ENCODE results near the gene POLE.
"Not testable (repeated sequence)": the region's sequence is repeated elsewhere in the genome, so short reads cannot be mapped to it uniquely, and the experiment has no call there.

The POLE gene

DNA sequence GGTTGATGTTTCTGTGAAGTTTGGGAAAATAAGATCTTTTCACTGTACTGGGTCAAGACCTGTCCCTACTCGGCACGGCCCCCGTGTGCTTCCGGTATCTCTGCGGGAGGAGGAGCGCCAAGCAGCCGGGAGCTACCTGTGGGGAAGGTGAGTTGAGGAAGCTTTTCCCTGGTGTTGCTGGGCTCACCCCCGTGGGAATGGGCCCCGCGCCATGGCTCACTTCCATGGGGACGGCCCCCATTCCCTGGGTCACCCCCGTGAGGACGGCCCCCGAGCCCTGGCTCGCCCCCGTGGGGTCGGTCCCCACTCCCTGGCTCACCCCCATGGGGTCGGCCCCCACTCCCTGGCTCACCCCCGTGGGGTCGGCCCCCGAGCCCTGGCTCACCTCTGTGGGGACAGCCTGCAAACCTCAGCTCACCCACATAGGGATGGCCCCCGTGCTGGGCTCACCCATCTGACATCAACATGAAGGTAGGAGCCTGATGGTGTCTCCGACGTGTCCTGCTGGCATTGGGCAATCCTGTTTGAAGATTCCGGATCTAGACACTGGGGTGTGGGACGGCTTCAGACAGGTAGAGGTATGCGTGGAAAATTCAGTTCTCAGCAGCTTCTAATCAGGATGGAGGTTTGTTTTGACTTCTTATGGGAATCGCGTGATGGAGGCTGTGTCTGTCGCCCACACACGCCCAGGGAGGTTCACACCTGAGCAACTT, 85.8 kb downstream of the POLE start:
- no peak for DNase-seq (ENCODE audit: extremely low read depth in 1 of 2, low read depth in 1 of 2)

GRCh38 chr12:132600048-132601032, 86.8 kb downstream of the POLE start:
- DNase-seq (ENCODE audit: extremely low read depth in 1 of 2, low read depth in 1 of 2), result no peak

GRCh38 chr12:132599502-132599901, 87.6 kb downstream of the POLE start:
- not testable (repeated sequence) for DNase-seq (ENCODE audit: extremely low read depth in 1 of 2, low read depth in 1 of 2)

GRCh38 chr12:132597333-132598316, 89.5 kb downstream of the POLE start:
- no peak for DNase-seq (ENCODE audit: extremely low read depth in 1 of 2, low read depth in 1 of 2)

DNA sequence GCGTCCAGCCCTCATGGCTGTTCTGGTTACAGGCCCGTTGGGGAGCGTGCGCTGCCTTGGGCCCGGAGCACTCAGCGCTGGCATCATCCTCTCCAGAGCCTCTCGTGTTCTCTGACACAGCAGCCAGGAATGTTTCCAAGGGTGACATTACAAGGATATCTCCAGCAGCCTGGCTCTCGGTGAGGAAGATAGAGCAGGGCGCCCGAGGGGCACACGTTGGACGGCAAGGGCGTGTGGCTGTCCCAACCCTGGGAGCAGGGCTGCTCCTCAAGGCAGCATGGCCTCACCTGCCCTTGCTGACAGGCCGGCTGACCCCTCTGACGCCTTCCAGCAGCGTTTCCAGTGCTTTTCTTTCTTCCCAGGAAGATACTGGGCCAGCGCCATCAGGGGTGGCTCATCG, 91.1 kb downstream of the POLE start:
- DNase-seq (ENCODE audit: extremely low read depth in 1 of 2, low read depth in 1 of 2), result no peak

DNA sequence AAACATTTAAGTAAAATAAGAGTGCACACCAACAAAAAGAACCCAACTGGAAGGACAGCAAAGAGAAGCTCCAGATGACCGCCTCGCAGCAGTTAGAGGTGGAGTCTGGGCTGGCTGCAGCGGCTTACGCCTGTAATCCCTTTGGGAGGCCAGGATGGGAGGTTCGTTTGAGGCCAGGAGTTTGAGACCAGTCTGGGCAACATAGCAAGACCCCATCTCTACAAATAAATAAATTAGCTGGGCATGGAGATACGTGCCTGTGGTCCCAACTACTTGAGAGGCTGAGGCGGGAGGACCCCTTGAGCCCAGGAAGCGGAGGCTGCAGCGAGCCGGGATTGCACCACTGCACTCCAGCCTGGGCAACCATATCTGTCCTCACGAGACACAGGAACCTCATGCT, 92.0 kb downstream of the POLE start:
- DNase-seq (ENCODE audit: extremely low read depth in 1 of 2, low read depth in 1 of 2), result no peak

- DNase-seq (ENCODE audit: extremely low read depth in 1 of 2, low read depth in 1 of 2), result peak in 1 of 2 donors; percentile 39
These were observed 93.2 kb downstream of the POLE start for GRCh38 chr12:132593938-132594358.

DNA sequence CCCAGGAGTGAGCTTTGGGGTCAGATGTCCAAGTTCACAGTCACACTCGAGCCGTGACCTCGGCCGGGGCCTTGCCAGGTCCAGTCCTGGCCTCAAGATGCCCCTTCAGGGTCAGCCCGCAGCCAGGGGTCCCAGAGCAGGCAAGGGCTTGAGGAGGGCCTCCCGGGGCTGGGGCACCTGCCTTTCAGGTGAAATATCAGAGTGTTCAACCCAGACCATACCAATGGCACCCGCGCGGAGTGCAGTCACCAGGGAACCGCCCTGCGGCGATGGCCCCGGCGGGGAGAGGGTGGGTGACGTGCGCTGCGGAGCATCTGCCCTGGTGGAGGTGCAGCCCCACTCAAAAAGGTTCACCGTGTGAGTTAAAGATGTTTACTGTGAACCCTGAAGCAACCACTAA, 93.6 kb downstream of the POLE start:
- DNase-seq (ENCODE audit: extremely low read depth in 1 of 2, low read depth in 1 of 2), result no peak

- no peak for DNase-seq (ENCODE audit: extremely low read depth in 1 of 2, low read depth in 1 of 2)
These were observed 94.1 kb downstream of the POLE start for GRCh38 chr12:132593071-132593470.

GRCh38 chr12:132592282-132592970, 94.7 kb downstream of the POLE start:
- DNase-seq (ENCODE audit: extremely low read depth in 1 of 2, low read depth in 1 of 2), result no peak

- no peak for DNase-seq (ENCODE audit: extremely low read depth in 1 of 2, low read depth in 1 of 2)
These were observed 95.8 kb downstream of the POLE start for GRCh38 chr12:132591107-132591935.

DNA sequence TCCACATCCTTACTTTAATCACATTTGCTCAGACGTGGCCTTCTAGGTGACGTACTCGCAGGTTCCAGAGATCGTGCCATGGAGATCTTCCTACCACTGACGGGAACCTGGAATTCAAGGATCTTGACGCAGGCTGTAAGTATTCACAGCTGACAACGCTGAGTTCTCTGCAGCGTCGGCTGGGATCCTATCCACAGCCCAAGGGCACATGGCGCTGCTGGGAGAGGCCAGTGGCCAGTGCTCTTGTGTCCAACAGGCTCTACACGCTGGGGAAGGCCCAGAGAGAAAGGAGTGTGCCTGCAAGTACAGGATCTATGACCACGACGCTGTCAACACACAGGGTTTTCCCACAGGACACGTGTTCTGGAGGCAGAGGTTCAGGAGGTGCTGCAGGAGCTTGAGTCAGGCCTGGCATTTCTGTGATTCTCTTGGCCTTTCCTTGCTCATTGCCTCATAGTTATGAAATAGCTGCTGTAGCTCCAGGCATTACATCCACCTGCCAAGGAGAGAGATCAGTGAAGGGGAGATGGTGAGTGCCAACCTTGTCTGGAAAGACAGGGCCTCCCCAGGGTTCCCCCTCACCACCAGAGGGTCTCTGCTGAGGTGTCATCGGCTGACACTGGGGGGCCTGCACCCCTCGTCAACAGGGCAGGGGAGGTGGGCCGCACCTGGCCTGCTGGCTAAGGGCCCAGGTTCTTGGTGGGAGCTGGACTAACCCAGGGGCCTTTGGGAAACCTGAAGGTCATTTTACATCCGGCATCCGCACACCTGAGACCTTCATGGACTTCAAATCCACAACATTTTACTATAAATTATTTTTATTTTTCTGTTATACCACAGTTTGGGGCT, 98.1 kb downstream of the POLE start:
- no peak for DNase-seq (ENCODE audit: extremely low read depth in 1 of 2, low read depth in 1 of 2)

DNA sequence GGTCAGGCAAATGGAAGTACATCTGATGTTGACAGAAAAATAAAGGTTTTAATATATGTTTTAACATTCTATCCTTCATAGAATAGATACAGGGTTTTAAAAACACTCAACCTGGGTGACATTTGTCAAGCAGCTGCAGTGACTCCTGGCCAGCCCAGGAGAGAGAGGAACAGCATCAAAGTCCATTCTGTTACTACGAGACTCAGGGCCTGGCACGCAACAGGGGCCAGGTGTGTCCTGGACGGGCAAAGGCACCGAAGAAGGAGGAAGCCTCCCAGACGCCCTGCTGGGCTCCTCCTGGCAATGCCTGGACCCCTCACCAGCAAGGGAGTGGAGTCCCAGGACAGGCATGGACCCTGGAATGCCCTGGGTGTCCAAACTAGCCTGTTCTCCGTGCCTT, 98.8 kb downstream of the POLE start:
- DNase-seq (ENCODE audit: extremely low read depth in 1 of 2, low read depth in 1 of 2), result no peak

- DNase-seq (ENCODE audit: extremely low read depth in 1 of 2, low read depth in 1 of 2), result no peak
These were observed 99.4 kb downstream of the POLE start for GRCh38 chr12:132587781-132588180.

DNA sequence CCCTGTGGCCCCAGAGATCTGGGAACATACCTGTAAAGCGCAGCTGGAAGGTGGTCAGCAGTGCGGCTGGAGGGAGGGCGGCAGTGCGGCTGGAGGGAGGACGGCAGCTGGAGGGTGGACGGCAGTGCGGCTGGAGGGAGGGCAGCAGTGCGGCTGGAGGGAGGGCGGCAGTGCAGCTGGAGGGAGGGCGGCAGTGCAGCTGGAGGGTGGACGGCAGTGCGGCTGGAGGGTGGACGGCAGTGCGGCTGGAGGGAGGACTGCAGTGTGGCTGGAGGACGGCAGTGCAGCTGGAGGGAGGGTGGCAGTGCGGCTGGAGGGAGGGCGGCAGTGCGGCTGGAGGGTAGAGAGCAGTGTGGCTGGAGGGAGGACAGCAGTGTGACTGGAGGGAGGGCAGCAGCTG, 100.2 kb downstream of the POLE start:
- DNase-seq (ENCODE audit: extremely low read depth in 1 of 2, low read depth in 1 of 2), result no peak

- no peak for DNase-seq (ENCODE audit: extremely low read depth in 1 of 2, low read depth in 1 of 2)
These were observed 102.0 kb downstream of the POLE start for GRCh38 chr12:132585177-132585576.

- no peak for DNase-seq (ENCODE audit: extremely low read depth in 1 of 2, low read depth in 1 of 2)
These were observed 102.7 kb downstream of the POLE start for GRCh38 chr12:132584429-132584828.

GRCh38 chr12:132583736-132584135, 103.4 kb downstream of the POLE start:
- no peak for DNase-seq (ENCODE audit: extremely low read depth in 1 of 2, low read depth in 1 of 2)

GRCh38 chr12:132583411-132583710, 103.8 kb downstream of the POLE start:
- DNase-seq (ENCODE audit: extremely low read depth in 1 of 2, low read depth in 1 of 2), result no peak
